Hepatocyte (in vitro differentiated cells): ENCODE data around the gene PPEF1.

Source experiments
- EZH2 ChIP-seq: fragments of 200-600 bp; sonication (generic); IDR thresholded peaks from 2 replicates; pipeline ENCODE4 v1.6.1; 2016; ENCODE audit warnings: antibody characterized with exemption, mild to moderate bottlenecking, borderline replicate concordance
- EZH2phosphoT487 ChIP-seq: fragments of 200-600 bp; sonication (generic); IDR thresholded peaks from one replicate; pipeline ENCODE4 v1.6.1; 2018; ENCODE audit warnings: antibody characterized with exemption, mild to moderate bottlenecking, low read depth, moderate library complexity; ENCODE audit not compliant: unreplicated experiment, severe bottlenecking
- TF ChIP-seq, protein P1 (sequence below): fragments of 200-600 bp; sonication (generic); IDR thresholded peaks from 2 replicates; pipeline ENCODE4 v1.5.1; 2016; ENCODE audit warnings: antibody characterized with exemption, mild to moderate bottlenecking; ENCODE audit not compliant: poor library complexity

DNA sequence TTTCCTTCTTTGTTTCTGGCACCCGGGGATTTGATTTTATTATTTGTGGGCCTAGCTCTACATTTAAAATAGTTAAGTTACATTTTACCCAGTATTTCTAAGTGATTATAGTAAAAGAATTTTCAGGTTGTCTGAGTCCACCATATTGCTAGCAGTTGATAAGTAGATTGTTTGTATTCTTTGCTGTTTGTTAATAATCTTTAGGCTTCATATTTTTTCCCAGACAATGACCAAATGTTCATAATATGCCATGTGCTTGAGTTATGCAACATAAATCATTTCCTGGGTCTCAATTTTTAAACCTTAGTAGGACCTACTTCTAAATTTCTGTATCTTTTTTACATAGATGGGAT is 149.2 kb downstream of the PPEF1 start:
- TF ChIP-seq, protein P1, sequence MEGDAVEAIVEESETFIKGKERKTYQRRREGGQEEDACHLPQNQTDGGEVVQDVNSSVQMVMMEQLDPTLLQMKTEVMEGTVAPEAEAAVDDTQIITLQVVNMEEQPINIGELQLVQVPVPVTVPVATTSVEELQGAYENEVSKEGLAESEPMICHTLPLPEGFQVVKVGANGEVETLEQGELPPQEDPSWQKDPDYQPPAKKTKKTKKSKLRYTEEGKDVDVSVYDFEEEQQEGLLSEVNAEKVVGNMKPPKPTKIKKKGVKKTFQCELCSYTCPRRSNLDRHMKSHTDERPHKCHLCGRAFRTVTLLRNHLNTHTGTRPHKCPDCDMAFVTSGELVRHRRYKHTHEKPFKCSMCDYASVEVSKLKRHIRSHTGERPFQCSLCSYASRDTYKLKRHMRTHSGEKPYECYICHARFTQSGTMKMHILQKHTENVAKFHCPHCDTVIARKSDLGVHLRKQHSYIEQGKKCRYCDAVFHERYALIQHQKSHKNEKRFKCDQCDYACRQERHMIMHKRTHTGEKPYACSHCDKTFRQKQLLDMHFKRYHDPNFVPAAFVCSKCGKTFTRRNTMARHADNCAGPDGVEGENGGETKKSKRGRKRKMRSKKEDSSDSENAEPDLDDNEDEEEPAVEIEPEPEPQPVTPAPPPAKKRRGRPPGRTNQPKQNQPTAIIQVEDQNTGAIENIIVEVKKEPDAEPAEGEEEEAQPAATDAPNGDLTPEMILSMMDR: no peak
- TF ChIP-seq EZH2: no peak
- no peak for TF ChIP-seq EZH2phosphoT487
